ENCODE data around the gene RGS19.
"Not testable (repeated sequence)": the region's sequence is repeated elsewhere in the genome, so short reads cannot be mapped to it uniquely, and the experiment has no call there.

The RGS19 gene, protein sequence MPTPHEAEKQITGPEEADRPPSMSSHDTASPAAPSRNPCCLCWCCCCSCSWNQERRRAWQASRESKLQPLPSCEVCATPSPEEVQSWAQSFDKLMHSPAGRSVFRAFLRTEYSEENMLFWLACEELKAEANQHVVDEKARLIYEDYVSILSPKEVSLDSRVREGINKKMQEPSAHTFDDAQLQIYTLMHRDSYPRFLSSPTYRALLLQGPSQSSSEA

DNA sequence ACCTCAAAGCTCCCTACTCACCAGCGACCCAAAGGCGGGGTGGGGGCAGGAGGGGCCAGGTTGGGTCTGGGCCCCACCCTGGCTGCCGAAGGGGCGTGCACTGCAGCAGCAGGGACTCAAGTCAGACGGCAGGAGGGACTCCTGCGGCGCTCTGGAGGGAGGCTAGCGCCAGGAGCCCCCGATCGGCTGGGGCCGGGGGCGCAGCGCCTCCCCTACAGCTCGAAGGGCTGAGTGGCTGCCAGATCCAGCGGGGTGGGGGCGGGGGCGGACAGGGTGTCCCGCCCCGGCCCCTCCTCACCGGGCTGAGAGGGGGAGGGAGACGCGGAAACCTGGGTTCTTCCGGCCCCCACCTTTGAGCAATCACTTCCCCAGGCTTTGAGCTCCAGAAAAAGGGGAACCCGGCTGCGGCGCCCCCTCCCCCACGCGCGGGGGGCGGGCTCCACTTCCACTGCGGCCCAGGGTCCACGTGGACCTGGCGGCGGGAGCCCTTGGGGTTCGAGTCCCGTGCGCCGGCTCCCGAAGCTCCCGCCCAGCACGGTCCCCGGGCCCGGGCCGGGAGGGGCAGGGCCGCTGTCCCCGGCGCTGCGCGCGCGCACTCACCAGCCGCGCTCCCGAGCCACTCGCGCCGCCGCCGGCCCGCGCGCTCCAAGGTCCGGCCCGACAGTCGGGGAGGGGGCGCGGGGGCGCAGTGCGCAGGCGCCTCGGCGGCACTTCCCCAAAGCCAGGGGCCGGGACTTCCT, at the start of gene RGS19:
TSS of gene RGS19 (minus strand) at position 246 of the 740 bp plus-strand sequence. CDS start 2,632 bp downstream, outside the sequence.
- peak; percentile 74 for DNase-seq (ENCODE audit: low spot score)

DNA sequence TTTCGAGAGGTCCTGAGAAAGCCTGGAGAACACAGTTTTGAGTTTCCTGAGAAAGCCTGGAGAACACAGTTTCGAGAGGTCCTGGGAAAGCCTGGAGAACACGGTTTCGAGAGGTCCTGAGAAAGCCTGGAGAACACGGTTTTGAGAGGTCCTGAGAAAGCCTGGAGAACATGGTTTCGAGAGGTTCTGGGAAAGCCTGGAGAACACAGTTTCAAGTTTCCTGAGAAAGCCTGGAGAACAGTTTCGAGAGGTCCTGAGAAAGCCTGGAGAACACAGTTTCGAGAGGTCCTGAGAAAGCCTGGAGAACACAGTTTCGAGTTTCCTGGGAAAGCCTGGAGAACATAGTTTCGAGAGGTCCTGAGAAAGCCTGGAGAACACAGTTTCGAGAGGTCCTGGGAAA, 44.2 kb upstream of the RGS19 start:
- not testable (repeated sequence) for DNase-seq (ENCODE audit: low spot score)

DNA sequence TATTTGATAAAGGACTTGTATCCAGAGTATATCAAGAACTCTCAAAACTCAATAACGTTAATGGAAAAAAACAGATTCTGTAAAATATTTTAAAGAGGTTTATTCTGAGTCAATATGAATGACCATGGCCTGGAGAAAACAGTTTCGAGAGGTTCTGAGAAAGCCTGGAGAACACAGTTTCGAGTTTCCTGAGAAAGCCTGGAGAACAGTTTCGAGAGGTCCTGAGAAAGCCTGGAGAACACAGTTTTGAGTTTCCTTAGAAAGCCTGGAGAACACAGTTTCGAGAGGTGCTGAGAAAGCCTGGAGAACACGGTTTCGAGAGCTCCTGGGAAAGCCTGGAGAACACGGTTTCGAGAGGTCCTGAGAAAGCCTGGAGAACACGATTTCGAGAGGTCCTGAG, 43.6 kb upstream of the RGS19 start:
- not testable (repeated sequence) for DNase-seq (ENCODE audit: low spot score)

DNA sequence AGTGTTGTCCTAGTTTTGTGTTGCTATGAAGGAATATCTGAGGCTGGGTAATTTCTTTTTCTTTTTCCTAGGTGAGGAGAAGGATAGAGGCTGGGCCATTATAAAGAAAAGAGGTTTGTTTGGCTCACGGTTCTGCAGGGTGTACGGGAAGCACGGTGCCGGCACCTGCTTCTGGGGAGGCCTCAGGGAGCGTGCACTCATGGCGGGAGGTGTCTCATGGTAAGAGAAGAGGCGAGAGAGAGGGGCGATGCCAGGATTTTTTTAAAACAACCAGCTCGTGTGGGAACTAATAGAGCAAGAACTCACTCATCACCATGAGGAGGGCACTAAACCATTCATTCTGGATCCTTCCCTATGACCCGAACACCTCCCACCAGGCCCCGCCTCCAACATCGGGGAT, 42.3 kb upstream of the RGS19 start:
- DNase-seq (ENCODE audit: low spot score) = no peak

DNA sequence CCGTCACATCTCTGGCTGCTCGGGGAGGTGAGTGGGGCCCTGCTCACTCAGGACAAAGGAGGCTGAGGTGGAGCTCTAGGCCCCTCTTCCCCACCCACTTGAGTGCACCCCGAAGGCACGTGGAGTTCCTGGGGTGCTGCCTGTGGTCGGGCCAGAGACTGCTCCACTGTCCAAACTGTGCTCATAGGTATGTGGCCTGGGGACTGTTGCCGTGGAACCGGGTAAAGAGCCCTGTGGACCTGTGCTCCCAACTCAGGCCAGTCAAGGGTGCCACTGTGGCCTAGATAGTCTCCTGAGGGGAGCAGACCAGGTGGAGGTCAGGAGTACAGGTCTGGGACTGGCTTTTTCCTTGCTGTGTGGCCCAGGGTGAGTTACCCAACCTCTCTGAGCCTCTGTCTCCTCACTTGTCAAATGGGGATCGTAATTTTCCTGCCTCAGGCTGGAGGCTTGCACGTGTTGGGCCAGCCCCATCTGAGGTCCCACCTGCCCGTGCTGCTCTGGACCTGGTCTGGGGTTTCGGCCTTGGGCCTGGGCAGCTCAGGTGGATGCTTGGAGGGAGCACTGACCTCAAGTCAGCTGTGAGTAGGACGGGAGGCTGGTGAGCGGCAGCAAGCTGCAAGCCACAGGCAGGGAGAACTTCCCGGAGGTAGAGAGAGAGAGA, 40.5 kb upstream of the RGS19 start:
- DNase-seq (ENCODE audit: low spot score) = no peak

DNA sequence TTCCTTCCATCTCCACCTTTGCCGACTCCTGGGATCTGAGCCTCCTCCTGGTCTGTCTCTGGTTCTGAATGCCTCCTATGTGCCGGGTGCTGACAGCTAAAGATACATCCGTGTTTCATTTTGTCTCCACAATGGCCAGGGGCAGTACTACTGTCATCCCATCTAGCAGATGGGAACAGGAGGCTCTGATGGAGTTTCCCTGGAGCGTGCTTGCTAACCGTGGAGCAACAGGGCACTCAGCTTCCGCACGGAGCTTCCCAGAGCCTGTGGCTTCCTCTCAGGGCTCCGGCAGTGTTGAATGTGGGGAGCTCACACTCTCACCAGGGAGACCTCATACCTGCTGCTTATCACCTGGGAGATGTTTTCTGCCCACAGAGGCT, 40.0 kb upstream of the RGS19 start:
- DNase-seq (ENCODE audit: low spot score) = no peak

DNA sequence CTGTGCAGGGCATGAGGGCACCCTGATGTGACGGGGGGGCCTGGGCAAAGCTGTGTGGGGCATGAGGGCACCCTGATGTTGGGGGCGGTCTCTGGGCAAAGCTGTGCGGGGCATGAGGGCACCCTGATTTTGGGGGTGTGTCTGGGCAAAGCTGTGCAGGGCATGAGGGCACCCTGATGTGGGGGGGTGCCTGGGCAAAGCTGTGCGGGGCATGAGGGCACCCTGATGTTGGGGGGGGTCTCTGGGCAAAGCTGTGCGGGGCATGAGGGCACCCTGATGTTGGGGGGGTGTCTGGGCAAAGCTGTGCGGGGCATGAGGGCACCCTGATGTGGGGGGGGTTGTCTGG, 38.1 kb upstream of the RGS19 start:
- not testable (repeated sequence) for DNase-seq (ENCODE audit: low spot score)

DNA sequence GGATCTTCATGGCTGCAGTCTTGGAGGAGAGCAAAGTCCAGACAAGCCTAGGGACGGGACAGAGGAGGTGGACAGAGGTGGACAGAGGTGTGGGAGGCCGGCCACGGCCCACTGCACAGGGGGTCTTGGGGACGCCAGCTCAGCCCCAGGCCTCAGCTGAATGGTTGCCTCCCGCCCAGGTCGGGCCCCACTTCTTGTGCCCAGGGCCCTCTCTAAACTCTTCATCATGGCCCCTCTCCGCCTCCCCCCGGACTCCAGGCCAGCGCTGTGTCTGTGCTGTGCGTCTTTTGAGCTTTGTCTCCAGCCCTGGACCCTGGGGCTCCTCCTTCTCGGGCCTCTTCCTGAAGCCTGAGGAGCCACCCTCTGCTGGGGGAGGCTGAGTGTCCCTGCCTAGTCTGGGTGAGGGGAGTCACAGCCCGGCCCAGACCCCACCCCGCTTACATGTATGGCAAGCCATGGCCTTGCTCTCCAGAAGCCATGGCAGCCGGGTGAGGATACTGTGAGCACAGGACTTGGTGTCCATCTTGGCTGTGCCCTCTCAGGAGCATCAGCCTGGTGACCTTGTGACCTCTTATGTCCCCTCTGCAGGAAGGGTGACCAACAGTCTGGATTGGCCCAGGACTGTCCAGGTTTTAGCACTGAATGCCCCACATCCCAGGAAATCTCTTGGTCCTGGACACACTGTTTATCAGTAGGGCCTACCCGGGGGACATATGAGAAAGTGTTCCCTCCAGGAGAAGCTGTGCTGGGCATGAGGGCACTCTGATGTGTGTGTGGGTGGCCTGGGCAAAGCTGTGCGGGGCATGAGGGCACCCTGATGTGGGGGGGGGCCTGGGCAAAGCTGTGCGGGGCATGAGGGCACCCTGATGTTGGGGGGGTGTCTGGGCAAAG, 37.5 kb upstream of the RGS19 start:
- no peak for DNase-seq (ENCODE audit: low spot score)

DNA sequence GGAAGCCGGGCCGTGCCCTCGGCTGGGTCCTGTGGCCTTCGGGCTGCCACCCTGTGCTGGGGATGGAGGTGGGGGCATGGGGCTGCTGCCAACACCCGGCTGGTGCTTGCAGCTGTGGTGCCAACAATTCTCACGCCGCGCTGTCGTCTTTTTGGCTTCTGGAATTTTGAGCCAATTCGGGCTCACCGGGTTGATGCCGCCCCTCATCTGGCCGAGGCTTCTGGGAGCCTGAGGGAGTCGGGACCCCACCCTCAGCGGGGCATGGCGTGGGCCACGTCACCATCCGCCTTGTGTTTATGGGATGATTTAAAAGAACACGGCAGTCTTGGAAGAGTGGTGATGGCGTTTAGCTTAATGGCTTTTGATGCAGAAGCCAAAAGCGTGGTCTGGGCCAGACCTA, 36.7 kb upstream of the RGS19 start:
- DNase-seq (ENCODE audit: low spot score) = no peak

DNA sequence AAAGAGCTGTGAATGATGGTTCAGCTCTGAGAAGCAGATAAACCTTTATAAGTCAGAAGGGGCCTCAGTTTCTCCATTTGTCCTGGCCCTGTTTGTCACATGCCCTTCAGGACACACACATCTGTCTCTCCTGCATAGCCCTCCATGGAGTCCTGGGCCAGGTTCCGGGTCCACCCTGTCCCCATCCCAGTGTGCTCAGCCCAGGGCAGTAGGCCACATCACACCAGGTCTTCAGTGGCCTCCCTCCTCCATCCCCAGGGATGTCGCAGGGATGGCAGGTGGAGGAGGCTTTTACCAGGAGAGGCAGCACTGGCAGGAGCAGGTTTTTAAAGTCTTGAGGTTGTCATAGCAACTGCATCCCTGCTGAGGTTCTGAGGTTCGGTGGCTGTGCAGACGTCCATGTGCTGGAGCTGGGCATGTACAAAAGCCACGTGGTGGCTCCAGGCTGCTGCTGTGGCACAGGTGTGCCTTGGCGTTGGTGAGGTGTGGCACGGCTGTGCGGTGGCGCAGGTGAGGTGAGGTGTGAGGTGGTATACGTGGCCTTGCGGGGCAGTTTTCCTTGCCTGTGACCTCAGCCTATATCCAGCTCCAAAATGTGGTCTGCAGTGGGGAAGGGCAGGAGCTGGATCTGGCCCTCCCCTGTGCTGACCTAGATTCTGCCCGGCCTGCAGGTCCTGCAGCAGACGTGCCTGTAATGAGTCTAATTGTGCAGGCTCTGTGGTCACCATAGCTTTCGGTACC, 36.0 kb upstream of the RGS19 start:
- DNase-seq (ENCODE audit: low spot score) = no peak

DNA sequence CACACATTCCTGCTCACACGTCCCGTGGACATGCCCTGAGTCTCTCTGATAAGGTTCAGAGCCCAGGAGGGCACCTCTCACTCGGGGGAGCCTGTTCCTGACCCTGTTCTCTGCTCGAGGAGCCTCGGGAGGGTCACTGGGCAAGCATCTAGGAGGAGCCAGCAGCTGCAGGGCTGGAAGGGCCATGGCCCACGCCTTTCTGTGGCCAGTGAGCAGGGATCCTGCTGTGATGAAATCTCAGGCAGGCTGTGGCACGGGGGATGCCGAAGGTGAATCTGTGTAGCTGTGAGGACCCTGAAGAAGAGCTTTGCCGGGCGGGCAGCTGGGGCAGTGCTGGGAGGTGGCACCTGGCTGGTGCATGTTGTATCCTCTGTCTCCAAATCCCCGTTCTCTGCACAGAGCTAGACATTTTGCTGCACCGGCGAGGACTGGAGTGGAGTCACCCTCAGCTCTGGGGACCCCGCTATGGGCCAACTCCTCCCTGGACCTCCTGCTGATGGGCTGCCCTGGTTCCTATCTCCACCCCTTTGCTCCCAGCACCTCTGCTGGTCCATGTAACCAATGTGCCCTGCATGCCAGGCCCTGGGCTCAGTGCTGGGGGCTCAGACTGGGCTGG, 35.1 kb upstream of the RGS19 start:
- no peak for DNase-seq (ENCODE audit: low spot score)

DNA sequence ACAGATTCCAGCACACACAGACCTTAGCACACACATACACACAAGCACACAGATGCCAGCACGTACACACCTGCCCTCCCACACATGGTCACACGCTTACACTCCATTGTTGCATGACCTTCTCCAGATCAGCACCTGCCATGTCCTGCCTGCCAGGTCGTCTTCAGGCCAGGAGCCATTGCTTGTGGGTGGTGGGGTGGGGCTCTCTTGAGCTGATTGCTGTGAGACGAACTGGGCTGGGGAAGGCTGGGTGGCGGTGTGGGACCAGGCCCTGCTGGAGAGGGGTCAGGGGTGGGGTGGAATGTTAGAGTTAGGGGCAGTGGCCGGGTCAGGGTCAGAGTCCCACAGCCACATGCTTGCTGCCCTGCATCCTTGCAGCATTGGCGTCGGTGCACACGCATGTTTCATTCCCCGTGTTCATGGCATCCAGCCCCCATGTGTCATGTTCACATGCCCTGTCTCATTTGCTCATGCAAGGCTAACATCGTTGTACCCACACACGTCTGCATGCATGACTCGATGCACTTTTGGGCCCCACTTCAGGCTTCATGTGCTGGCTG, 34.6 kb upstream of the RGS19 start:
- no peak for DNase-seq (ENCODE audit: low spot score)

DNA sequence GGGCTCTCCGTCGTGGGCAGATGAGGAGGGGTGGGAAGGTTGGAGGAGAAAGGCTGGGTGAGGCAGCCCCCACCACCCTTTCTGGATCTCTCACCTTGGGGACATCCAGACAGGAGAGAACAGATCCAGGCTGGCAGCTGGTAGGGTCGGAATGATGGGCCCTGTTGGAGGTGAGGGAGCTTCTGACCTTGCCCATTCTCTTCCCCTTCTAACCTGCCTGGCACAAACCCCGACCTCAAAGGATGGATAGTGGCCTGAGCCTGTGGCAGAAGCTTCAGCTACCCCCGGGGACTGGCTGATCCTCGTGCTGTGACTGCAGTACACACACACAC, 34.1 kb upstream of the RGS19 start:
- no peak for DNase-seq (ENCODE audit: low spot score)

DNA sequence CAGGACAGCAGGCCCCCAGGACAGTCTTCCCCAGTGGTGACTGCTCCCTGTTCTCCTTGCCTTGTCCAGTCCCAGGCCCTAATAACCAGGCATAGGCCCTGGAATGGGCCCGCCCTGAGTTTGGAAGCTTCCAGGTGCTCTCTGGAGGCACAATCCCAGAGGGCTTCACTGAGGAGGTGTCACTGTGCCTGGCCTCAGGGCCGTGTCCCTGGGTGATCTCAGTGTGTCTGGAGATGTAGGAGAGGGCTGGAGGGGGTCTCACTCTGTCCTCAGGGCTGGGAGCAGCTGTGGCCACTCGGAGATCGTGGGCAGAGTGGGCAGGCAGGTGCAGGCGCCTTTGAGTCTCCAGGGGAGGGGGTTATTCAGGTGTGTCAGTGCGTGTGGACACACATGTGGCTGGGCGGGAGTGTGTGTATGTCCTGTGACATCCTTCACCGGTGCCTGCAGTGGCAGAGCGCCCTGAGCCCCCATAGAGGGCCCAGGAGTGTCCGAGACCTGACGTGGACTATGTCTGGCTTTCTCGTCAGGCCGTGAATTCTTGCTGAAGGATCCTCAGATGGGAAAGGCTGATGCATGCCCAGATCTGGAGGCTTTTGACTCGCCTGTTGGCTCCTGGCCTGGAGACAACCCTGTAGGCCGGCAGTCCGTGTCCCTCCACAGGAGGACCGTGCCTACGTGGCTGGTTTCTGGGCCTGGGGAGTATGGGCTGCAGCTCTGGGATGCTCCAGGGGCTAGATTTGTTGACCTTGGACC, 33.5 kb upstream of the RGS19 start:
- DNase-seq (ENCODE audit: low spot score) = no peak

DNA sequence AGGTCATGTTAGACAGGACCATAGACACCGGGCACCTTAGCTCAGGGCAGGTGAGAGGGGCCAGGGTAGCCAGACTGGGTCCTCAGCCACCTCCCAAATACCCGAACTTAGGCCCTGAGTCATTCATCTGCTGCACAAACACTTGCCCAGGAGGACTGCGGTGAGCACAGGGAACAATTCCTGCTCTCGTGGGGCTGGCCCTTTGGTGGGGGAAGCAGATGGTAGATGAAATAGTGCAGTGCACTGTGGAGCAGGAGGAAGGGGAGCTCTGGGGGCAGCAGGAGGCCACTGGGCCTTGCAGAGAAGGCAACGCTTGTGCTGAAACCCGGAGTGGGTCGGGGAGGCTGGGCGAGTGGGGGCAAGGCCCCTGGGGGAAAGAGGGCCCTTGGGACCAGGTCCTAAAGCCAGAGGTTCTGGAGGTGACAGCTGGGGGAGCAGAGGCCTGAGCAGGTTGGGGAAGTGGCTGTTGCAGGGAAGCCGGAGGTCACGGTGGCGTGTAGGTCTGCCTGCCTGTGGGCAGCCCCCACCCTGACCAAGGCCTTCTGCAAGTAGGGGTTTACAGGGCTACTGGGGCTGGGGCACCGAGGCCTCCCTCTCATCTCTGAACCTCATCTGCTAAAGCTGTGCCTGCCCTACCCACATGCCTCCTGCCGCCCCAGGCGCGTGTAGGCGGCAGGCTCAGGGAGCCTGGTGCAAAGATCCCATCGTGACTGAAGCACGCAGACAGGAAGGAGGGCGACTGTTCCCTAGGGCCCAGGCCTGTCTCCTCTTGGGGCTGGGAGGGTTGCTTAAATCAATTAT, 32.7 kb upstream of the RGS19 start:
- DNase-seq (ENCODE audit: low spot score) = no peak

DNA sequence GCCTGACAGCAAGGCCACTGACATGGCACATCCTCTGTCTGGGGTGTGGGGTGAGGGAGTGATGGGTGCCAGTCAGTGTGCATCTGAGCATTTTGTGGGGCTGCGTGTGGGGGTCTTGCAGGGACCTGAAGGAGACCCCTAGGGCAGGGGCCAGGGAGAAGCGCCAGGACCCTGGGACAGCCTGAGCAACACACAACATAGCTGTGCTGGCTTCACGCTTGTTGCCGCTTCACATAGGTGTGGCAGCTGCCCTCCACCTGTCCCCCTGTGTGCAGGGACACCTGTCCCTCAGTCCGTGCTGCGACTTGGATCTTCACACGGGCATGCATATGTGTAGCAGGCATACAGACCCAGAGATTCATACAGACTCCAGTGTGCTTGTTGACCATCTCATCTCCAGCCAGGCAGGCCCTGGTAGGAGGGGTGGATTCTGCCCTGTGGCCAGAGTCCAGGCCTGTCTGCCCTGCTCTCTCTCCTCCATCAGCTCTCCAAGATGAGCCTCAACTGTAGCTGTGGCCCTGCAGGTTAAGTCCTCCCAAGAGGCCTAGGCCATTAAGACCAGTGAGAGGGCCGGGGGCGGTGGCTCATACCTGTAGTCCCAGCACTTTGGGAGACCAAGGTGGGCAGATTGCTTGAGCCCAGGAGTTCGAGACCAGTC, 31.2 kb upstream of the RGS19 start:
- no peak for DNase-seq (ENCODE audit: low spot score)

DNA sequence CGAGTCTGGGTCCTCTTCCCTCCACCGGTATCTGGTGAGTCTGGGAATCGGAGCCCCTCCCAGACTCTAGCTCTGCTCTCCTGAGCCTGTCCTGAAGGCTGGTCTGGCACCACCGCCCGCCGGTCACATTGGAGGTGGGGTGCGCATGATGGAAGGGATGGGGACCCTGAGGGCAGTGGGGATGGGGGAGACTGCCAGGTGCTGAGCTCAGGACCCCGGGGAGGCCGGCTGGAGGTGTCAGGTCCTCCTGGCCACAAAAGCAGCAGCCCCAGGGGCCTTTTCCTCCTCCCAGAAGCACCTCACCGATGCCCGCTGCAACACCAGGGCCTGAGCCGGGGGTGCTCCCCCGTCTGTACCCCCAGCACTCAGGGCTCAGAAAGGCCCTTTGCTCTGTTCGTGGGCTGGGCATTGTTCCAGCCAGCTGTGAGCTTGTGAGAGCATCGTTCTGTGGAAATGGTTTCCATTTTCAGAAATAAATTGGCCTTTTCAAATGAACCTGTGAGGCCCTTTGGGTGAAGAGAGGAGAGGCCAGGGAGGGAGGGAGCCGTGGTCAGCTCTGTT, 30.6 kb upstream of the RGS19 start:
- DNase-seq (ENCODE audit: low spot score) = no peak

Measured in hepatic stellate cell (primary cell).